ENCODE measurements around the gene CYP8B1. TPM values are rescaled to one million over a fixed set of nuclear protein-coding genes. Genes with fewer than 3 reads are reported as not detected.

The CYP8B1 gene
- total RNA-seq, 1 donor from 2014 or later = not detected

DNA sequence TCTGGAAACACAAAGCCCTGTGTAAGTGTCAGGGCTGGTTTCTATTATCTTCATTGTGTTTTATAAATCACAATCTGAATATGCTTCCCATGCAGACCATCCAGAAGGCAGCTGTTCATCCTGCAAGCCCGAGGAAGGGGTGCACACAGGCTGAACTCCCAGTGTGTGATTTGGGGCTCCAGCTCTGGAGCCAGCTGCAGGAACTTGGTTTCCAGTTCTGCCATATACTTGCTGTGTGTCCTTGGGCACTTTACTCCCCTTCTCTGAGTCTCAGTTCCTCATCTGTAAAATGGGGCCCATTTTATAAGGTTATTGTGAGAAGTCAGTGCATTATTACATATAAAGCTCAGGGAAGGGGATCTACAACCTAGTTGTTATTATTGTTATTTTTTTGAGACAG, 22.6 kb downstream of the CYP8B1 start:
- intact Hi-C loops (cut with DNase I) = no loop called here
- peak; percentile 62 to 67 for DNase-seq (ENCODE audit: extremely low spot score in 2 of 2)
- Histone ChIP-seq H3K27ac (no peak overlapping the region), H3K4me1 (no peaks in the 10 kb centered on the region), H3K4me3 (no peak overlapping the region), H3K27me3 (no peaks in the 10 kb centered on the region), H3K9me3 (no peaks in the 10 kb centered on the region), H3K36me3 (no peaks in the 10 kb centered on the region)
- TF ChIP-seq POLR2AphosphoS5 (IDR thresholded peaks at IDR 0.05; ENCODE audit: insufficient read depth in 1 of 2, low read depth in 1 of 2) (no peak), POLR2A (IDR thresholded peaks at IDR 0.05) (no peak), CTCF (IDR thresholded peaks at IDR 0.05) (no peak)

DNA sequence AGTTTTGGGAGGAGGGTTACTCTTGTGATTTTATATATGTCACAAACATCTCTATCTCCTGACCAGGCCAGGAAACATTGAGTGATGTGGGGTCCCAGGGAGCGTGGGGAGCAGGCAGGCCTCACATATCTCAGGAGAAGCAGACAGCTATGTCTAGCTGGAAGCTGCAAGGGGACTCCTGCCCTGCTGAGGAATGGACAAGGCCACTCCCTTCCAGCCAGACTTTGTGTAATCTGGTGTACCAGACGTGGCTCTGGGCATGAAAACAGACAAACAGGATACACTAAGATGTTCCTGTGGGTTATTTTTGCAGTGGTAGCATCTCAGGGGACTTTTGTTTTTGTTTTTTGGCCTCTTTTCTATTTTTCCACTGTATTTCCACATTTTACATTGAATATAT, 23.2 kb downstream of the CYP8B1 start:
- H3K9me3 ChIP-seq = no peaks in the 10 kb centered on the region
- H3K4me1 ChIP-seq = peaks cover 4% of the 10 kb centered on the region
- intact Hi-C loops (cut with DNase I) = no loop called here
- no peak overlapping the region for H3K4me3 ChIP-seq
- H3K27ac ChIP-seq = no peak overlapping the region
- no peaks in the 10 kb centered on the region for H3K36me3 ChIP-seq
- peak in 1 of 2 donors; percentile 37 for DNase-seq (ENCODE audit: extremely low spot score in 2 of 2)
- no peak for TF ChIP-seq CTCF (IDR thresholded peaks at IDR 0.05)
- TF ChIP-seq POLR2A (IDR thresholded peaks at IDR 0.05) = no peak
- no peak for TF ChIP-seq POLR2AphosphoS5 (IDR thresholded peaks at IDR 0.05; ENCODE audit: insufficient read depth in 1 of 2, low read depth in 1 of 2)
- H3K27me3 ChIP-seq = no peaks in the 10 kb centered on the region

DNA sequence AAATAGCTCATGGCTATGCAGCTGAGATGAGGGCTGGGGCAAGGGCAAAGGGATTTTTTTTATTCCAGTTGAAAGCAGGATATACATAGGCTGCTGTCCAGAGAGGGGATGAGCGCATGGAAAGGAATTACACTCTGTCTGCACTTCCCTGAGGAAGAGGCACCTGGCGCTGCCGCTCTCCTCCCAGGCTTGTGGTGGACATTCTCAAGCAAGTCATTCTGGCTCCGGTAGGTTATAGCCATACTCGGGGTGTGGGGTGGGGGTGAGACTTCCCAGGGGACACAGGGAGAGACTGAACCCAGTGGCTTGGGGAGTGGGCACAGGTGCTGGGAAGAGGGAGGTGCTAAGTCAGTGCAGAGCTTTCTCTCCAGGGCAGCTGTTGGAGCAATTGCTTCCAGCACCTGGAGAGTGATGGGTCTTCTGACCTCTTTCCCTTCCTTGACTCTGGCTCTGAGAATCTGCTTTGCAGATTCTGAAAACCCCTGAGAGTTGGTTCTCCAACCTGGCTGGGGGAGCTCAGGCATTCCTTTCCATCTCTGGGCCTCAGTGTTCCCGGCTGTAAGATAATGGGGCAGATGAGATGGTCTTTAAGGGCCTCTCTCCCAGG, 24.3 kb downstream of the CYP8B1 start:
- Histone ChIP-seq H3K4me1 (peaks cover 11% of the 10 kb centered on the region), H3K27me3 (no peaks in the 10 kb centered on the region), H3K36me3 (no peaks in the 10 kb centered on the region), H3K27ac (no peak overlapping the region), H3K9me3 (no peaks in the 10 kb centered on the region), H3K4me3 (no peak overlapping the region)
- peak; percentile 58 to 76 for DNase-seq (ENCODE audit: extremely low spot score in 2 of 2)
- intact Hi-C loops (cut with DNase I) = no loop called here
- TF ChIP-seq POLR2A (IDR thresholded peaks at IDR 0.05) (no peak), POLR2AphosphoS5 (IDR thresholded peaks at IDR 0.05; ENCODE audit: insufficient read depth in 1 of 2, low read depth in 1 of 2) (no peak), CTCF (IDR thresholded peaks at IDR 0.05) (no peak)

DNA sequence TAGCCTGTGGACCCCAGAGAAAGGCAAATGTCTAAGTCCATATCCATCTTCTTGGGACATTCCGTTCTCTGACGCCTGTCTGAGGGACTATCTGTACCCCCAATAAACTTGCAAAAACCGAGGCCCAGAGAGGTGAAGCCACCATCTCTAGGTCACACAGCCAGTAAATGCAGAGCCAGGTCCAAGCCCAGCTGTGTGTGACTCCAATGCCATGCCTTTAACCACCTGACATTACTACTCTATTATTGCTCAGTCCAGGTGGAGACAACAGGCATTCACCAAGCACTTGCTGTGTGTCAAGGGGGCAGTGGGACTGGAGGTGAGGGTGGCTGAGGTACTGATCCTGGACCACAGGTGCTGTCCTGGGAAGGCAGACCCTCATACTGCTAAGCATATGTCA, 25.4 kb downstream of the CYP8B1 start:
- no peak overlapping the region for H3K4me3 ChIP-seq
- TF ChIP-seq POLR2A (IDR thresholded peaks at IDR 0.05) (no peak), CTCF (IDR thresholded peaks at IDR 0.05) (no peak), POLR2AphosphoS5 (IDR thresholded peaks at IDR 0.05; ENCODE audit: insufficient read depth in 1 of 2, low read depth in 1 of 2) (no peak)
- DNase-seq (ENCODE audit: extremely low spot score in 2 of 2) = peak; percentile 44 to 84
- no peaks in the 10 kb centered on the region for H3K36me3 ChIP-seq
- H3K27me3 ChIP-seq = no peaks in the 10 kb centered on the region
- peaks cover 11% of the 10 kb centered on the region for H3K4me1 ChIP-seq
- intact Hi-C loops (cut with DNase I) = no loop called here
- H3K27ac ChIP-seq = no peak overlapping the region
- H3K9me3 ChIP-seq = no peaks in the 10 kb centered on the region

- Histone ChIP-seq H3K27ac (no peak overlapping the region), H3K9me3 (no peaks in the 10 kb centered on the region), H3K36me3 (no peaks in the 10 kb centered on the region), H3K27me3 (no peaks in the 10 kb centered on the region), H3K4me3 (no peak overlapping the region), H3K4me1 (peaks cover 11% of the 10 kb centered on the region)
- intact Hi-C loops (cut with DNase I) = loop anchor here (10.0 kb wide), 1 partner anchor 64 kb away; no protein-coding TSS in a partner anchor
- DNase-seq (ENCODE audit: extremely low spot score in 2 of 2) = peak in 1 of 2 donors; percentile 40
- no peak for TF ChIP-seq CTCF (IDR thresholded peaks at IDR 0.05)
- no peak for TF ChIP-seq POLR2A (IDR thresholded peaks at IDR 0.05)
- TF ChIP-seq POLR2AphosphoS5 (IDR thresholded peaks at IDR 0.05; ENCODE audit: insufficient read depth in 1 of 2, low read depth in 1 of 2) = no peak
These were observed 26.7 kb downstream of the CYP8B1 start for GRCh38 chr3:42849017-42849416.
